GM18868 (cell line): ENCODE measurements around the gene LYPLAL1.
"Not testable (repeated sequence)": the region's sequence is repeated elsewhere in the genome, so short reads cannot be mapped to it uniquely, and the experiment has no call there.

Experiments used
- ATAC-seq: cut with Tn5 transposase; IDR thresholded peaks from one replicate; pipeline ENCODE4 v1.9.1; 2021; ENCODE audit warnings: mild to moderate bottlenecking, moderate library complexity; ENCODE audit not compliant: unreplicated experiment

LYPLAL1 gene

DNA sequence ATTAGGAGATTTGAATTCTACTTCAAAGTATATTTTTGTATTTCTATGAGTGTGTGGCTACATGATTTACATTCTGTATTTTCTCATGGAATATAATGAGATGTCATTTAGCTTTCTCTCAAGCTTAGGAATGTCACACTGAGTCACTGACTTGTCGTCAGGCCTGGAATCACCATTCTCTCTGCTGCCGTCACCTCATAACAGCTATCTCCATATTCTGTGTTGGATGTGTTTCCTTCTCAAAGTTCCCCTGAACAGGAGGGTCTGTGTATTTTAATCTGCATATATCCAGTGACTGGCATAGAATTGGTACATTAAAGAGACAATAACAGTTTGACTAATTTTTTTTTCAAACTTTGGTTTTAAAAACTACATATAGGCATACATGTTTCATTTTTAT is 35.9 kb downstream of the LYPLAL1 start:
- ATAC-seq: no peak

DNA sequence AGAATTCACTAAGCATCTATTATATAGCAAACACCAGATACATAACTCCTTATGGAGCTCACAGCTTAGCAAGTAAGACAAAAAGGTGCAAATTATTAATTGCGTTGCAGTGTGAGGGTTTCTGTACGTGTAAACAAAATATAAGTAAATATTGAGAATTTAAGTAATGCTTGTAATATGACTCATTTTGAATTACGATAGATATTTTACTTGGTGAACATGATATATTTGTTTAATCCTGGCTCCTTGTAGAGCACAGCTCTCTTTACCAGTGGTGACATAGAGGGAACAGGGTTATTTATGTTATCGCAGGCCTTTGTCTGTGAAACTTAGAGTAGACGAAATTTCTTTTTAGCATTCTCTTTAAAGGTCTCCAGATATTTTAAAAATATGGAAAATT is 36.4 kb downstream of the LYPLAL1 start:
- ATAC-seq: no peak

DNA sequence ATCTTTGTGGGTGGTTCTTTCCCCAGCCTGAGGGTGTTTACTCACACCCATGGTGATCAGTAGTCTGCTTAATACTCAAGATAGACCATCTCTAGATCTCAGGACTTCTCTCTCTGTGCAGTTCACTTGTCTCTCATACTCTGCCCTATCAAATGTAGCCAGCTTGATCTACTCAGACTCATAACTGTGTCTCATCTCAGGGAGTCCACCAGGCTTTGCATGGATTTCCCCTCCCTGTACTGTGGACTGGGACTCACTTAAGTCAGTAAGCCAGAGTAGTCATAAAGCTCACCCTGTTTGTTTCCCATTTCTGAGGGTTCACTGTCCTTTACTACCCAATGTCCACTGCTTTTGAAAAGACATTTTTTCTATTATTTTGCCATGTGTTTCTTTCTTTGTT is 41.8 kb downstream of the LYPLAL1 start:
- peak; percentile 58 for ATAC-seq

DNA sequence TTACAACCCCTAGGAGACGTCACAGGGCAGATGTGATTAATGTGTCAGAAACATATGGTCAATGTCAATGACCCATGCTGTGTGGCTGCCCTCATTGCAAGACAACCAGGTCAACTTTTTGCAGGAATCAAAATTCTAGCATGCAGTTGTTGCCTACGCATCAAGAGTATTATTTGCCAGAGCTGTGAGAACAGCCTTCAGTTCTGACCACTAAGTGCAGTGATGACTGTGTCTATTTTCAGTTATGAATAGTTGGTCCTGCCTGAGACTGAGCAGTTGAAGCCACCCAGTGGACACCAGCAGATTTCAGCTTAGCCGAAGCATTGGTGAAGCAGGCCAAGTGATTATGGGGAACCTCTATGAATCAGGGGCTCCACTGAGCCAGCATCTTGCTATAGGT is 47.3 kb downstream of the LYPLAL1 start:
- ATAC-seq: peak; percentile 89

DNA sequence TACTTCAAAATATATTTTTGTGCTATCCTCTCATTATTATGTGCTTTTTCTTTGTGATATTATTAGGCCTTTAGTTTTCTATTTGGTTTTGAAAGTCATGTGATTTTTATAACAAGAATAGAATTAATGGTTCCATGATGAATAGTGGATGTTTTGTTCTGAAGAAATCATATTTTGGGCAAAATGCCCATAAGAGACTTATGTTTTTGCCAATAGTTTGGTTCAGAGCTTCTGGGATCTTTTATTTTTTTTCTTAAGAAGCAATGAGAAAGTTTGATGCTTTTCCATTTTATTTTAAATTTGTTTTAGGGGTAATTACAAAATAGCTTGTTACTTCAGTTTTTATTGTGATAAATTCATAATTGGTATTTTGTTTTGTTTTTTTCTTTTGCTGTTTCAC is 49.8 kb downstream of the LYPLAL1 start:
- ATAC-seq: no peak

DNA sequence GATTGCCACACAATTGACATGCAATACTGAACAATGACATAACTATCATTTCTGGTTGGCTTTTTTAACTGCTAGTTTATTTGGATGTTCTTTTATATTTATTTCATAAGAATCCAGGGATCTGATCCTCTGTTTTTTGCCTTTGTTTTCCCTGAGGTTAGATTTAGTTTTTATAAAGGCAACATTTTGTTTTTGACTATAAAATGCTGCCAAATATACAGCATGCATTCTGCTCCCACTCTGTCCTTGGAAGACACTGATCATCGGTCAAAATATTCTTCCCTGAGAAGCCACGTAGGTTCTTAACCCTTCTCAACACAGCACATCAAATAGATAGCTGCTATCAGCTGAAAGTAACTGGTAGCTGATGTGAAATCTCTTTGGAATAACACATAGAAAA is 52.5 kb downstream of the LYPLAL1 start:
- ATAC-seq: no peak

DNA sequence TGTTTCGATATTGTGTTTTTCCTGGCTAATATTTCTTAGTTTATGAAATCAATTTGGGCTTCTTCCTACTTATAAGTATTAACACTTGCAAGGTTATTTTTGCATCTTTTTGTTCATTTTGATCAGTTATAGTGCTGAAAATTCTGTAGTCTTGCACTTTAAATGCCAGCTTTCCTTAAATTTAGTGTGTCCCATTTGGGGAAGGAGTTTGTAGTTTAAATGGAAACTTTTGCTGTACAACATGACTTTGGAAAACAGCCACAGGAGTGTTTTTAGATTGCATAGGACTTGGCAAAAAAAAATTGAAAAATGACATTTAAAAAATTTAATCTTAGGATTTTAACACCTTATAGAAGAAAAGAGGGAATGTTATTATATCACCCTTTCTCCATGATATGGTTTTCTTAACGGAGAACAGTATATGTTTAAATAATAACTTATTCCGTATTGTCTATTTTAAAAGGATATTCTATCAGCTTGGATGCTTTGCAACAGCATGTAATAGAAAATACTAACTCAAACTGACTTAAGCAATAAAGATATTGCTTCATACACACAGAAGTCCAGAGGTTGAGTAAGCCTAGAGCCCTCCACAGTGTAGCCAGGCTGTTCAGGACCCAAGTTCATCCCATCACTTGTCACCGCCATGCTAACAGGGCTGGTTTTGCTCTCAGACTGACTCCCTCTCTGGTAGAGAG is 53.8 kb downstream of the LYPLAL1 start:
- no peak for ATAC-seq

DNA sequence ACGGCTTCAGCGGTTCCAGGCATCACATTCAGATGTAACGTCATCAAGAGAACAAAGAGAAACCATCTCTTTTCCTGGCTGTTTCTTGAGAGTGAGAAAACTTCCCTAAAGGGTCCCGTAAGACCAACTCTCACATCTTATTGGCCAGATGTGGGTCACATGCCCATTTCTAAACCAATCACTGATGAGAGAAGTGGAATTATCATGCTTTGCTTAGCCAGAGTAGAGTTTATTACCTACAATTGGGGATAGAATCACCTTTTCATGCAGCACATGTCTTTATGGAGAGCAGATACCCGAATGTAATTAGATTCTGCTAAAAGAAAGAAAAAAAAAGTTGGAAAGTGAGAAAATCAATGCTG is 54.4 kb downstream of the LYPLAL1 start:
- ATAC-seq: no peak

DNA sequence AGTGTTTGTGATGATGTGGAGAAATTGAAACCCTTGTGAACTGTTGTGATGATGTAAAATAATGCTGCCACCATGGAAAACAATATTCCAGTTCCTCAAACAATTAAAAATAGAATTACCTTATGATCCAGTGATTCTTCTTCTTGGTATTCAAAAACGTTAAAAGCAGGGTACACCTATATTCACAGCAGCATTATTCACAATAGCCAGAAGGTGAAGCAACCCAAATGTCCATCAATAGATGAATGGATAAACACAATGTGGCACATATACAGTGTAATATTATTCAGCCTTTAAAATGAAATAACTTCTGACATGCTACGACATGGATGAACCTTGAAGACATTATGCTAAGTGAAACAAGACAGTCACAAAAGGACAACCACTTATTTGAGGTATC is 59.2 kb downstream of the LYPLAL1 start:
- ATAC-seq: no peak

DNA sequence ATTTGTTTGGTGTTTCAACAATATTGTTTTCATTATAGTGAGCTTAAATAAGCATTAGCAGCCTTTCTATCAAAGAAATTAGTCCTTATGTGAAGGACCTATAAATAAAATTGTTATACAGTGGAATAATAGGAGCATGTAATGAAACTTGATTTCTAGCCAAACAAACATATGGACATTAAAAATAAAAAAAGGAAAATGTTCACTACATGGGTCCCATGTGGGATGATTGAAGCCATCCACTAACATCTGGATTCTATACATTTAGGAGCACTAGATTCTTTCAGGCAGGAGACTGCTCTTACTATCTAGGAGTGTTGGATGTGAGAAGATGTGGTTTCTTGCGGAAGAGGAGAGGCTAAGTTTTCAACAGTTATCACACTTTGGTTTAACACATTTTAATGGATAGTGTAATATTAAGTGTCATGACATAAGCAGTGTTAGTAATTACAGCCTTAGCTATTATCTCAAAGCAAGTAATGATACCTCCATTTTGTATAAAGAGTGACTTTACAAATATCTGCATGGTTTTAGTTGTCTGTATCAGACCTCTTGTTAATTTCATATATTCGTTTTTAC is 62.3 kb downstream of the LYPLAL1 start:
- no peak for ATAC-seq

DNA sequence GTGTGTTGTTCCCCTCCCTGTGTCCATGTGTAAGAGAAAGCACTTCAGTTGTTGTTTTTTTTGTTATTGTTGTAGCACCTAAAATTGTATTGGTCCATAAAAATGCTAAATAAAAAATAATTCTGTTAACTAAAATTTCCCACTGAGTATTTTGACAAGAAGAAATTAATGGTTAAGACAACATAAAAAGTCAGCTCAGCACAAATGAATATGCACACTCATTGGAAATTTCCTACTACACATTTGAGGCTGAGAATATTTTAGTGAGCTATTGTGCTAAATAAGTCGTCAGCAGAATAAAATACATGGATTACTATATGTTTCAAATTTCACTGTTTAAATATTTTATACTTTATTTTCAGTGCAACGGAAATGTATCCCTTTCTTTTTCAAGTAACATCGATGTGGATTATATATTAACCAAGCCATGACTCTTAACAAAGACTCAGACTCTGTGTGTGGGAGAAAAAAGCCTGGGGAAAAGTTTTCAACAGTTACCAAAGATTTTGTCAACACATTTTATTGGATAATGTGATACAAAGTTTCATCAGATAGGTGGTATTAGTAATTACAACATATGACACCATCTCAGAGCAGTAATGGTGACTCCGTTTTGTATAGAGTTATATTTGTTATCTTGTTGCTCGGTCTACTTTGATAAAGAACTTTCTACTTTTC is 63.4 kb downstream of the LYPLAL1 start:
- ATAC-seq: no peak

DNA sequence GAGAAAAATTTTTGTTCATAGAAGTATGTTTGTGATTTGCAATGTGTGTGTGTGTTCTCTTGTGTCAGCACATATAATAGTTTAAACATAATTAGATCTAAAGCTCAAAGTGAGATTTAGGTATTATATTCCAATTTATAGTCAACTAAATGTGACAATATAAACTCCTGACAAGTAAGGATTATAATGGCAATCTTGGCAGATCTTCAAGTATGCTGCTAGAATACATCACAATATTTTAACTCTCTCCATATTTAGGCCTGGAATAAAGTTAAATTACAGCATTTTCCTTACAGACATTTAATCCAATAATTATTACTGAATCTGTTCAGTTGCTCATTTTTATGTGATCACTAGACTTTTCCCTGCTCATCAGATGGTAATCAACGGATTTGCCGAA is 65.8 kb downstream of the LYPLAL1 start:
- no peak for ATAC-seq

DNA sequence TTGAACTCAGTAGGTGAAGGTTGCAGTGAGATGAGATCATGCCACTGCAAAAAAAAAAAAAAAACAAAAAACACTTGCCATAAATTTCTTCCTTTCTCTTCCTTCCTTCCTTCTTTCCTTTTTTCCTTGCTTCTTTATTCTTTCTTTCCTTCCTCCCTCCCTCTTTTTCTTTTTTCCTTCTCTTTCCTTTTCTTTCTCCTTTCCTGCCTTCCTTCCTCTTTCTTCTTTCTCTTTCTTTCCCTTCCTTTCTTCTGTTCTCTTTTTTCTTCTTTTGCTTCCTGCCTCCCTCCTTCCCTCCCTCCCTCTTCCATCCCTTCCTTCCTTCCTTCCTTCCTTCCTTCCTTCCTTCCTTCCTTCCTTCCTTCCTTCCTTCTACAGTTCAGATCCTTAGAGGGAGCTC is 71.2 kb downstream of the LYPLAL1 start:
- ATAC-seq: no peak

DNA sequence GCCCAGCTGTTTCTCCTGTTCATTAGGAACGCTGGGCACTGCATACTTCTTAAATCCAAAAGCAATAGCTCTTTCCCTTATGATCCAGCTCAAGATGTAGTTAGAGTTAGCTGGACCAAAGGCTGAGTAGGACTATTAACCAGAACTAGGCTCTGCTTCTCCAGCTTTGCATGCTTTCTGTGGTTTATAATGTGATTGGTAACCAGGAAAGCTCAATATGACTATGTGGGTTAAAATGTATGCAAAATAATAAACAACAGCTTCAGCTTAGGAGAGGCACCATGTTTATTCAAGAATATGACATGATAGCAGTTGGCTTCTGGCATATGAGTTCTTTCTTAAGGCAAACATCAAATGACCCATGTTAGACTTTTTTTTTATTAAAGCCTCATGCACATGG is 73.8 kb downstream of the LYPLAL1 start:
- no peak for ATAC-seq

DNA sequence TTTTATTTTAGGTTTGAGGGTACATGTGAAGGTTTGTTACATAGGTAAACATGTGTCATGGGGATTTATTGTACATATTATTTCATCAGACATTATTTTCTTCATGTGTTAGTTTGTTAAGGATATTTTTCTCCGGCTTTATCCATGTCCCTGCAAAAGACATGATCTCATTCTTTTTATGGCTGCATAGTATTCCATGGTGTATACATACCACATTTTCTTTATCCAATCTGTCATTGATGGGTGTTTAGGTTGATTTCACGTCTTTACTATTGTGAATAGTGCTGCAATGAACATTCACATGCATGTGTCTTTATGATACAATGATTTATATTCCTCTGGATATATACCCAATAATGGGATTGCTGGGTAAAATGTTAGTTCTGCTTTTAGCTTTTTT is 76.8 kb downstream of the LYPLAL1 start:
- ATAC-seq: not testable (repeated sequence)

DNA sequence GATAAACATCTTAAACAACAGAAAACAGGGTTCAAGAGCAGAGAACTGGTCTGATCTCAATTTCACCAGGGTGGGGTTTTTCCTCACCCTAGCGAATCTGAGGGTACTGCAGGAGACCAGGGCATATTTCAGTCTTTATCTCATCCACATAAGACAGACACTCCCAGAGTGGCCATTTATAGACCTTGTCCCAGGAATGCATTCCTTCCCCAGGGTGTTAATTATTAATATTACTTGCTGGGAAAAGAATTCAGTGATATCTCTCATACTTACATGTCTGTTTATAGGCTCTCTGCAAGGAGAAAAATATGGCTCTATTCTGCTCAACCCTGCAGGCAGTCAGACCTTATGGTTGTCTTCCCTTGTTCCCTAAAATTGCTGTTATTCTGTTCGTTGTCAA is 84.1 kb downstream of the LYPLAL1 start:
- no peak for ATAC-seq

DNA sequence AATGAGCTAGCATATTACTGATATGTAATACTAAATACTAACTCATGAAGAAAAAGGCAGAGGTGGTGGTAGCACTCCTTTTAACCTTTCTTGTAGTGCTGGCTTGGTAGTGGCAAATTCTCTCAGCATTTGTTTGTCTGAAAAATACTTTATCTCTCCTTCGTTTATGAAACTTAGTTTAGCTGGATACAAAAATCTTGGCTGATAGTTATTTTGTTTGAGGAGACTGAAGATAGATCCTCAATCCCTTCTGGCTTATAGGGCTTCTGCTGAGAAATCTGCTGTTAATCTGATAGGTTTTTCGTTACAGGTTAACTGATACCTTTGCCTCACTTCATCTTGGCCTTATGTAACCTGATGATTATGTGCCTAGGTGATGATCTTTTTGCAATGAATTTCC is 87.8 kb downstream of the LYPLAL1 start:
- ATAC-seq: no peak
